Sigmoid colon (tissue), 7 donors: ENCODE measurements around the gene HOXA6. TPM values are rescaled to one million over a fixed set of nuclear protein-coding genes. Genes with fewer than 3 reads are reported as not detected.

Experiments used
- DNase-seq: peaks from one replicate; pipeline ENCODE4 v3.0.0-alpha.2; 2019
- H3K27ac ChIP-seq, 4 donors: fragments of 200-600 bp; sonication (generic); one replicate each; pipeline ENCODE4 v1.5.1; 2016 to 2019; ENCODE audit warnings: mild to moderate bottlenecking in 1 of 4
- H3K27me3 ChIP-seq, 3 donors: fragments of 200-600 bp; sonication (generic); one replicate each; pipeline ENCODE4 v1.5.1; 2019; ENCODE audit warnings: mild to moderate bottlenecking in 1 of 3
- H3K36me3 ChIP-seq, 4 donors: fragments of 200-600 bp; sonication (generic); one replicate each; pipeline ENCODE4 v1.5.1; 2016 to 2019
- H3K4me1 ChIP-seq, 4 donors: fragments of 200-600 bp; sonication (generic); one replicate each; pipeline ENCODE4 v1.5.1; 2017 to 2019
- H3K4me3 ChIP-seq, 4 donors: fragments of 200-600 bp; sonication (generic); one replicate each; pipeline ENCODE4 v1.5.1; 2017 to 2019; ENCODE audit warnings: mild to moderate bottlenecking in 2 of 4, moderate library complexity in 1 of 4
- H3K9me3 ChIP-seq, 4 donors: fragments of 200-600 bp in 3 of 4; sonication (generic) in 3 of 4; one replicate each; pipeline versions ENCODE4 v1.5.1 to v1.6.1; 2013 to 2019
- EP300 ChIP-seq, 4 donors: sonication (generic); formaldehyde crosslinking; IDR thresholded peaks; one replicate each; pipeline ENCODE4 v1.6.1; 2017; ENCODE audit warnings: antibody characterized with exemption in 4 of 4
- POLR2A ChIP-seq, 2 donors: fragments of 450-650 bp; IDR thresholded peaks; one replicate each; pipeline ENCODE4 v1.6.1; 2016; ENCODE audit warnings: antibody characterized with exemption in 2 of 2, mild to moderate bottlenecking in 2 of 2, moderate library complexity in 2 of 2
- POLR2AphosphoS5 ChIP-seq, 4 donors: sonication (generic); formaldehyde crosslinking; IDR thresholded peaks; one replicate each; pipeline ENCODE4 v1.6.1; 2017; ENCODE audit warnings: antibody characterized with exemption in 4 of 4
- WGBS, 2 donors: extraction: QIAGEN DNeasy Blood & Tissue Kit; methylation state at CpG; one replicate each; pipeline ENCODE4 v1.1.7; 2013; 5-methylcytosine and 5-hydroxymethylcytosine counted together
- intact Hi-C: fragments of 100-400 bp; cut with DNase I; formaldehyde crosslinking; loops from one replicate; pipeline ENCODE4 v1.15.1; 2023
- polyA plus RNA-seq, 3 donors: library from polyadenylated mRNA; stranded (reverse); fragments of 200-250 nt; gene quantifications; one replicate each; pipeline ENCODE4 v1.2.3, GENCODE V29; 2013
- total RNA-seq, 4 donors: library from RNA; depleted of rRNA; stranded (reverse); fragments of >200 nt; gene quantifications; one replicate each; pipeline ENCODE4 v1.1.0, GENCODE V29; 2016
- TF ChIP-seq, protein P1 (sequence below), 4 experiments: fragments of 450-650 bp in 3 of 4; fragments of 200-600 bp in 1 of 4; IDR thresholded peaks; one replicate each; pipeline ENCODE4 v1.5.1; 2016 to 2019; ENCODE audit warnings: antibody characterized with exemption in 4 of 4, mild to moderate bottlenecking in 3 of 4, moderate library complexity in 2 of 4
- donor health status: healthy with polysubstance abuse.
- donor health status: Bipolar disorder and iron deficiency.
- donor health status: healthy.

The HOXA6 gene
- total and polyA plus RNA-seq, 7 donors: 1.6 to 10.0 (median 4.5) TPM; not detected in 1

DNA sequence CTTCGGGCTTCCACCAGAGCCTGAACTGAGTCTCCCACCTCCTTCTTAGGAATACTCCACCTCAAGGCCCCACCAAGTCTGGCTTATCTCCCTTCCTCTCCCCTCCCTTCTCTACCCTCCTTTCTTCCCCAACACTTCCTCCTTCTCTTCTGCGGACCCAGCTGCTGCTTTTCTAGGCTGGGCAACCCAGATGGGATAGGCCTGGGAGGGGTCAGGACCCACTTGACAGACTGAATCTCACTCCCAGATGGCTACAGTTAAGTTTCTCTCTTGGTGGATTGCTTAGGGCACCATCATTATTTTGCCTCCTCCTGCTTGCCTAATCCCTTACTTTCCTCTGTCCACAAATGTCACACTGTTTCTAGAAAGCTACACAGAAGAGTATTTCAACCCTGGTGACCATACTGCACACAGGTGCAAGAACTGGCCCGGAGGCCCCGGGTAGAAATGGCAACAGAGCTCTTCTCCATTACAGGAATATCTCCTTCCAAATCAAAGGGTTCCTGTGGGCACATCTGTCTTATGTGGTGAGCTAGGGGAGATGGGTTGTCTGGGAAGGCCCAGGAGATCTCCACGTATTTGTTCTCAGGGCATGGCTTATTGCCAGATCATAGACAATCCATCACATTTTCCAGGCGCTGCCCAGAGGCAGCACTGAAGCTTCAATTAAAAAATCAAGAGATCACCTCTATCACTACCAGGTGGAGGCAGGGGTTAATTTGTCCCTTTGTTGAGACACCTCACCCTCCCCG is 42.6 kb upstream of the HOXA6 start:
- Histone ChIP-seq H3K9me3 (no peaks in the 10 kb centered on the region), H3K27ac (peak overlapping the region in 3 of 4 donors; percentile 97 to 98 (median 98)), H3K27me3 (peaks cover 0 to 20% (median 0%) of the 10 kb centered on the region in 3 donors), H3K4me1 (peaks cover 0 to 87% (median 49%) of the 10 kb centered on the region in 4 donors), H3K4me3 (peak overlapping the region in 2 of 4 donors; percentile 72 to 76), H3K36me3 (no peaks in the 10 kb centered on the region)
- intact Hi-C loops: loop anchor here (10.0 kb wide), 1 partner anchor 985 kb away; no protein-coding TSS in a partner anchor
- TF ChIP-seq, protein P1, sequence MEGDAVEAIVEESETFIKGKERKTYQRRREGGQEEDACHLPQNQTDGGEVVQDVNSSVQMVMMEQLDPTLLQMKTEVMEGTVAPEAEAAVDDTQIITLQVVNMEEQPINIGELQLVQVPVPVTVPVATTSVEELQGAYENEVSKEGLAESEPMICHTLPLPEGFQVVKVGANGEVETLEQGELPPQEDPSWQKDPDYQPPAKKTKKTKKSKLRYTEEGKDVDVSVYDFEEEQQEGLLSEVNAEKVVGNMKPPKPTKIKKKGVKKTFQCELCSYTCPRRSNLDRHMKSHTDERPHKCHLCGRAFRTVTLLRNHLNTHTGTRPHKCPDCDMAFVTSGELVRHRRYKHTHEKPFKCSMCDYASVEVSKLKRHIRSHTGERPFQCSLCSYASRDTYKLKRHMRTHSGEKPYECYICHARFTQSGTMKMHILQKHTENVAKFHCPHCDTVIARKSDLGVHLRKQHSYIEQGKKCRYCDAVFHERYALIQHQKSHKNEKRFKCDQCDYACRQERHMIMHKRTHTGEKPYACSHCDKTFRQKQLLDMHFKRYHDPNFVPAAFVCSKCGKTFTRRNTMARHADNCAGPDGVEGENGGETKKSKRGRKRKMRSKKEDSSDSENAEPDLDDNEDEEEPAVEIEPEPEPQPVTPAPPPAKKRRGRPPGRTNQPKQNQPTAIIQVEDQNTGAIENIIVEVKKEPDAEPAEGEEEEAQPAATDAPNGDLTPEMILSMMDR (IDR thresholded peaks at IDR 0.05): no peak
- no peak for TF ChIP-seq POLR2A (IDR thresholded peaks at IDR 0.05)
- no peak for TF ChIP-seq EP300 (IDR thresholded peaks at IDR 0.05)
- no peak for TF ChIP-seq POLR2AphosphoS5 (IDR thresholded peaks at IDR 0.05)
- 10 to 42% methylated on average over 7 of the region's 7 CpGs for WGBS, 2 donors
- DNase-seq: no peak

DNA sequence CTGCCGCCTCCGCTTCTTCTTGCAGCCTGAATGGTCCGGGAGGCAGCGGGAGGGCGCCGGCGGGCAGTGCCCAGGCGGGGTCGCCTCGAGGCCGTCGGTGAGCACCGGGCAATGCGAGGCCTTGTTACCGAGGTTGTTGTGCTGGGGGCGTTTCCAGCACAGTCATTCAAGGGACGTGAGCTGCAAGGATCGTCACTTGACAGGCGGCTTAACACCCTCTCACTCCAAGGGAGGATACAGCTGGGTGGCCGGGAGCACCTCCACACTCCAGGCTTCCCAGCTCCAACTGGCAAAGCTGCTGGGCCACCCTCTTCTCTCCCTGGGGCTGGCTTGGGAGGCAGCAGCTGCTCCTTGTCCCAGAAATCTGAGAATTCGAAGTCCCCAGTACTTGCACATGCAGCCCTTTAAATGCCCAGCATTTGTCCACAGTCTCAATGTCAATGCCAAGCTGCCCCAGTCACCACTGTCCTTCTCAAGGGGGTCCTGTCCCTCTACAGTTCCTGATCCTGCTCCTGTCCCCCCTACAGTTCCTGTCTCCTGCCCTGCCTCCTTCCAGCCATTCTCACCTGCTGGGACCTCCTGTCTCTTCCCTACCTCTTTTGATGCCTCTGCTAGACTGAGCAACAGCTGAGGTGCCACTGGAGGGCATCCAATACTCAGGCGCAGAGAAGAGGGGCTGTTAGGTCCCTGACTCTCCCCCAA is 41.9 kb upstream of the HOXA6 start:
- 5 to 18% methylated on average over 22 of the region's 22 CpGs for WGBS, 2 donors
- intact Hi-C loops: no loop called here
- DNase-seq: peak; percentile 87
- TF ChIP-seq, protein P1 (IDR thresholded peaks at IDR 0.05): no peak
- TF ChIP-seq POLR2AphosphoS5 (IDR thresholded peaks at IDR 0.05): peak; percentile 53 to 63 (median 56)
- peak in 1 of 2 donors; percentile 62 for TF ChIP-seq POLR2A (IDR thresholded peaks at IDR 0.05)
- H3K4me1 ChIP-seq: peaks cover 0 to 87% (median 46%) of the 10 kb centered on the region in 4 donors
- peak overlapping the region; percentile 71 to 76 (median 72) for H3K4me3 ChIP-seq
- H3K27me3 ChIP-seq: peaks cover 0 to 25% (median 0%) of the 10 kb centered on the region in 3 donors
- H3K27ac ChIP-seq: peak overlapping the region in 3 of 4 donors; percentile 97 to 98 (median 98)
- H3K9me3 ChIP-seq: no peaks in the 10 kb centered on the region
- H3K36me3 ChIP-seq: no peaks in the 10 kb centered on the region

DNA sequence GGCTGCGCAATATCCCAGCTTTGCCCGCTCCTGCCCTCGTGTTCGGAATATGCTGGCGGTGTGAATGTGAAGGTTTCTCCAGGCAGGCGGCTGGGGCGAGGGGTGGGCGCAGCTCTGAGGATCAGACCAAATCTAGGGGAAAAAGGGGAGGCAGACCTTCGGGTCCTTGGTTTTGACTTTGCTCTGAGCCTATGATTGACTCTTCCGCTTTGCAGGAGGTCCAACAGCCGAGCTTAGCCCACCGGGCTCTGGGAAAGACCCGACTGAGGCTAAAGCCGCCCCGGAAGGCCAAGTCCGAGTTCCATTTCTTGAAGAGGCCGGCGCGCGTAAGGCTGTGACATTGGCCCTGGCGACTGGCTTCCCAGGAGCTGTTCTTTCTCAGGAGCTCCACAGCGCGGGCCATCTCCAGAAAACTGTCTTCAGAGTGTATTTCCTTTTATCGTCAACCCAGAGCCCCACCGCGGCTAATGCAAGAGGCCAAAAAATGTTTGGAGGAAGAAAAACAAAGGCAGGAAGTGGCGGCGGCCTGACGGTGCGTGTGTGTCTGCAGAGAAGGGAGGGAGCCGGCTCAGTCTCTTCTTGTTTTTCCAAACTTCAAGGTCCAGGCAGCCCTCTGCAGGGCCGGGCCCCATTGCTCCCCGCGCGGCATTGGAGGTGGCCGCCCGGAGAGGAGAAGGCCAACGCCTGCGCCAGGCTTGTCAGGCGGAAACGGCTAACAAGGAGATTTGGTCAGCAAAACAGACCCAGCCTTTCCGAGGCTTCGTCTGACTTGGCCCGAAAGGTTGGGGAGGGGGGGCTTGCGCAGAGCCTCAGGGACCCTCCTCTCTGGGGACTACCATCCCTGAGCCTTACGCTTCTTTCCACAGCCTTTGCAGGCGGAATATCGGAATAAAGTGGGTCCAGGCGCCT is 41.1 kb upstream of the HOXA6 start:
- intact Hi-C loops: no loop called here
- Histone ChIP-seq H3K27me3 (peaks cover 0 to 24% (median 0%) of the 10 kb centered on the region in 3 donors), H3K36me3 (no peaks in the 10 kb centered on the region), H3K4me1 (peaks cover 3 to 80% (median 45%) of the 10 kb centered on the region in 4 donors), H3K4me3 (peak overlapping the region; percentile 71 to 76 (median 72)), H3K9me3 (no peaks in the 10 kb centered on the region), H3K27ac (peak overlapping the region in 3 of 4 donors; percentile 97 to 98 (median 98))
- TF ChIP-seq POLR2A (IDR thresholded peaks at IDR 0.05) (no peak), POLR2AphosphoS5 (IDR thresholded peaks at IDR 0.05) (peak in 3 of 4 donors; percentile 26 to 60 (median 38))
- WGBS, 2 donors: 2 to 6% methylated on average over 49 of the region's 49 CpGs
- DNase-seq: peak; percentile 88

DNA sequence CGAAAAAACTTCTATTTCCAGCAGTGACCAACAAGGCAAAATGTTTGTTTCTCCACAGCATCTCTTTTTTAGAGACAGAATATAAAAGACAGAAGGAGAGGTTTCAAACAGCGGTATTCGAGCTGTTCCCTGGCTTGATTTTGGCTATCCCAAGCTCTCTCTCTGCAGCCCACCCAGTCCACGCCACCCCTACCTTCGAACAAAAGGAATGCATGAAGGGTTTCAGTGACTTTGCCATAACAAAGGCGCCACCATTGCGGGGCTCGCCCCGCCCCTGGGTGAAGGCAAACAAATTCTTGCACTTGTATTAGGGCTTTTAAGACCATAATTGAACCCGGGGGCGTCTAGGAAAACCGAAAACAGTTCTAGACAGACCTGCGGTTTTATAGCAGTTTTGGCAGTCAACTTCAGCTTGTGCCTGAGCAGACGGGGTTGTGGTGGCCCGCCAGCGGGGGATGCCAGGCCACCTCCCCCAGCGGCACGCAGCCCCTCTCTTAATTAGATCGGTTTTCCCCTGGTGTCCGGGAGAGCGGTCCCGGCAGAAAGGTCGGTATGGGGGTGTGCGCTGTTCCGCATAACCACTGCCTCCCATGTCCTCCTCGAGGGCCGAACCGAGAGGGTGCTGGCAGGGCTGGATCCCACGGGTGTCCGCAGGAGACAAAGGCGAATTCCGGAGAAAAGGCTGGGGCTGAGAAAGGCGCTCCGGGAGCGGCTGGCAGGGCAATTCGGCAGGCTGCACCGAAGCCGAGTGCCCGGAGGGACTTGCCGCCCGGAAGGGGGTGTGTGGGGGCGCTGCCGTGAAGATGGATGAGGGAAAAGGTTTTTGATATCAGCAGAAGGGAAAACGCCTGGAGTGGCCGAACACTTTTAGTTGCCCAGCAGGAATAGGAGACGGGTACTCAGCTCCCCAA is 40.2 kb upstream of the HOXA6 start:
- peaks cover 0 to 20% (median 0%) of the 10 kb centered on the region in 3 donors for H3K27me3 ChIP-seq
- intact Hi-C loops: no loop called here

More for the DNA sequence above, 40.2 kb upstream of the HOXA6 start:
- peaks cover 3 to 80% (median 47%) of the 10 kb centered on the region in 4 donors for H3K4me1 ChIP-seq
- no peaks in the 10 kb centered on the region for H3K9me3 ChIP-seq
- DNase-seq: peak; percentile 67
- H3K27ac ChIP-seq: peak overlapping the region in 3 of 4 donors; percentile 97 to 98 (median 98)
- WGBS, 2 donors: 1 to 8% methylated on average over 46 of the region's 46 CpGs
- no peaks in the 10 kb centered on the region for H3K36me3 ChIP-seq
- TF ChIP-seq POLR2AphosphoS5 (IDR thresholded peaks at IDR 0.05) (no peak), EP300 (IDR thresholded peaks at IDR 0.05) (no peak), POLR2A (IDR thresholded peaks at IDR 0.05) (no peak)
- TF ChIP-seq, protein P1 (IDR thresholded peaks at IDR 0.05): no peak
- peak overlapping the region; percentile 71 to 76 (median 72) for H3K4me3 ChIP-seq
